Activated CD4-positive, alpha-beta T cell treated with anti-CD3 and anti-CD28 coated beads, Interleukin-2, Interleukin-4, amounts not matched to agents 100 ng/mL and 50 ng/mL, durations not matched to agents 16 hours and 8 hours (primary cell): ENCODE data around the gene KIF20B.
A peak's percentile ranks its signal among the peaks of the same experiment; 100 is the strongest.
"Not testable (repeated sequence)": the region's sequence is repeated elsewhere in the genome, so short reads cannot be mapped to it uniquely, and the experiment has no call there.

Experiments
- DNase-seq: peaks from one replicate; pipeline ENCODE4 v3.0.0-alpha.2; 2020; ENCODE audit warnings: low spot score

Gene KIF20B

DNA sequence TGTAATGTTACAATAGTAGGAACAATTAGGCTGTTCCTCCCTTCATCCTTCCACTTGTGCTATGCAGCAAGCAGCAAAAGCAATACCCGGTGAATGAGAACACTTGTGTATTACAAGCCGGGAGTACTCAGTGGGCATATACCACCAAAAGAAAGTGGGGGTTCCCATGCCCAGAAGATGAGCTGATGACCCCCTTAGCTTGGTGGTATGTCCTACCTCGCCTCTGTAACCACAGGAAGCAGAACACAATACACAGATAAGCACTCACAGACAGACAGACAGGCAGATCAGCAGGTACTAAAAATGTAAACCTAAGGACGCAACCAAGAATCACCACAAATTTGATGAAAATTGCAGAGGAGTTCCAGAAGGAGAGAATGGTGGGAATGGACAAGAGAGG is 15.5 kb upstream of the KIF20B start:
- DNase-seq = no peak

DNA sequence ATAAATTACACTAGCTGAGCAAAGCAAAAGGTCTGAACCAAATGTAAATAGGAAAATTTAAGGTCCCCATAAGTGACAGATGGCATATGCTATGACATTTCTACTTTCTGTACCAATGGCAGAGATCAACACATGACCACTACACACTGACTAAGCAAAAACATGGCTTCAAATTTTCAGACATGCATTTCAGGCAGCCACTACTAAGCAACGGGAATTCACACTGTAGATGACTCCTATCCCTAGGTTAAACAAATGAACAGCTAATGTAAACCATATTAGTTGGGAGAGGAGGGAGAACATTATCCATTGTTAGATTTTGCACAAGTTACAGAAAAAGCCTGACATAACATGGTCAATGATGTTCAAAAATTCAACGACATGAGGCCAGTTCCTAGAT is 11.4 kb upstream of the KIF20B start:
- no peak for DNase-seq

DNA sequence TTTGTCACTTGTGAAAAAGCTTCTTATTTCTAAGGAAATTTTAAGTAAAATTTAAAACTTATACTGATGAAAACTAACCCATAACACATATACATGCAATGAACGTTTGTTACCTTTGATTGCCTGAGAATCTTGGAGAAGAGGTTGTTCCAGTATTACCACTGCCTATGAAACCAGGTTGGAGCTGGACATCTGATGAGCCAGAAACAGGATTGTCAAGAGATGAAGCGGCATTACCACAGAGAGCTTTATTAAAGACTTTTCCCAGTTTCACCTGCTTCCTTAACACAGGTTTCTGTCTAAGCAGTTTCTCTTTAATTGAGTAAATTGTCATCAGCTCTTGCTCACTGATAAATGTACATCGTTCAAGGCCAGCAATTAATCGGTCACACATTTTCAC is 9.0 kb upstream of the KIF20B start:
- DNase-seq = no peak

DNA sequence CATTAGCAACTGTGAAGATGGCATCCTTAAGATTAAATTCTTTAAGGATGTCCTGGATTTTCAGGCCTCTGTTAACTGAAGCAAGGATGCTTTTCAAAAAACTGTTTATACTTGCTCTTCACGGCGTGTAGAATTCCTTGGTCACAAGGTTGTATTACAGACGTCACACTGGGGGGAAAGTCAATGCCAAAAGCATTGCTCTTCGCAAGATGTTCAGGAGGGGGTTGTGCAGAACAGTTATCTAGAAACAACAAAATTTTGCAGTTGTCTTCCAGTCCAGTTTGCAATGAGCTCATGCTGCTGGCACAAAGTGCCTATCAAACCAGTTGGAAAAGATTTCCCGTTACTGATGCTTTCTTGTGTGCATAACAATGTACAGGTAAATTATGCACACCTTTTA is 8.2 kb upstream of the KIF20B start:
- no peak for DNase-seq

DNA sequence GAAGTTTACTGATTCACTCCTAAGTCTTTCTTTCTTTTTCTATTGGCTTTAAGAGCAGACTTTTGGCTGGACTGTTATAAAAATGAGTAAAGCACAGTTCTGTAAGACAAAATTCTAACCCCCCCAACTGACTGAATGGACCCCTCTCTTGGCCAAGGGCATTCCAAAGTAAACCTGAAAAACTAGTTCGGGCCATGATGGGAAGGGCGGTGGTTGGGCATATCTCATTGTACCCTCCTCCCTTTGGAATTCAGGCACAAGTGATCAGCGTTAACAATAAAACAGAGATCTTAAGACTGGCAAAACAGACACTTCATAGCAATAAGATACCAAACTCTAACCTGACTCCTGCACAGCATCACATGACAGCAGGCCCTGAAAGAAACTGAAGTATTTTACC is 6.1 kb upstream of the KIF20B start:
- DNase-seq = no peak

DNA sequence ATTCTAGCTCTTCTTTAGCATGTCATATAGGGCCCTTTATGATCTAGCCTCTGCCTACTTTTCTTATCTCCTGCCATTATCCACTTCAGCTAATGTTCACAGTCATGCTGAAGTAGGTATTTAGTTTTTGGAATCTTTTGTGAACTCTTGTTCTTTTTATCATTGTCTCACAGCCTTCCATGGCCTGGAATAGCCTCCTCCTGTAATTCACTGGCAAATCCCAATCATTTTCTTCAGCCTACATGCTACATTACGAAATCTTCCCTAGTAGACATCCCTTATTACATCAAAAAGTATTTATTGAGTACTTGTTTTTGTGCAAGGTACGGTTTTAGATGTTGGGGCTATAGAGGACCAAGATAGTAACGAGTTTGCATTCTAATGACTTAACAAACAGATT is 3.4 kb upstream of the KIF20B start:
- no peak for DNase-seq

DNA sequence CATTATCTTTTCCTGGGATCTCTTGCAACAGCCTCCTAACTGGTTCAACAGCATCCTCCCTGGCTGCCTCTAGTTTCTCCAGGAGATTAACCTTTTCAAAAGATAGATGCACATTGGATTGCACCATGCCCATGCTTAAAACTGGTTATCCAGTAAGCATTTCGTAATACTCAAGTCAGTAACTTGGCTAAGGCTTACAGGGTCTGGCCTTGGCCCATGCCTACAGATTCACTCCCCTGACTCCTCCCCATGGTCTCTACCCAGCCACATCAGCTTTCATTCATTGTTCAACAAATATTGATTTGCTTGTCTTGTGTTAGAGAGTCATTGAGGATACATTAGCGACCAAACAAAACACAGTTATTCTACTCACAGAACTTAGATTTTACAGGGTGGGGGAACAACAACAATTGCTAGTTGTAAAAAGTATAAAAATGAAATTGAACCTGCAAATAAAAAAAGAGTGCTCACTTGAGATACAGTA is 1.8 kb upstream of the KIF20B start:
- DNase-seq = no peak

DNA sequence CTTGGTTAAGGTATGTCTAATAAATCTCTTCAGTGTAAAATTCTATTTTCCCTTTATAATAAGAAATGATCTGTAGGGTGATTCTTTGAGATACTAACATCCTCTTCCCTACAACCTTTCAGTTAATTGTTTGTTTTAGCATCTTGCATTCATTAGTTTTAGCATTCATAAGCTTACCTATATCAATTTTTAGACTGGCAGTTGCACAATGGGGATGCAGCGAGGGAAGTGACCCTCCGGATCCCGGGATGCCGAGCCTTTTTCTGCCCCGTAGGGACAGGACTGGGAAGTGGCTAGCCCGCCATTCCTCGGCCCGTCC is 508 bp upstream of the KIF20B start:
- DNase-seq = no peak

DNA sequence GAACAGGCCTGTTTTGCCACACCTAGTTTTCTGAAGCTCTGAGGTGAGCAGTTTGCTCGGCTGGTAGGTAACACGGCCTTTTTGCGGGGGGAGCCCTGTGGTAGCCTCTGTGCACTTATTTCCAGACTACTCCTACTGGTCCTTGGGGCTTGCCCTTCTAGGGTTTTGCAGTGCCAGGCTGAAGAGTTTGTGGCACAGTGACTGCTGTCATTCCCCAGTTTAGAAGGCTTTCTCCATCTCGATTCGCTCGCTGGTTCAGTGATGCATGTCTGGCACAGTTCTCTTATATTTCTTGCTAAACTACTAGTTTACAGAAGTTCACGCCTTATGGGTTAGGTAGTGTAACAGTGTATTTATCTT is 711 bp downstream of the KIF20B start:
- peak; percentile 24 for DNase-seq

DNA sequence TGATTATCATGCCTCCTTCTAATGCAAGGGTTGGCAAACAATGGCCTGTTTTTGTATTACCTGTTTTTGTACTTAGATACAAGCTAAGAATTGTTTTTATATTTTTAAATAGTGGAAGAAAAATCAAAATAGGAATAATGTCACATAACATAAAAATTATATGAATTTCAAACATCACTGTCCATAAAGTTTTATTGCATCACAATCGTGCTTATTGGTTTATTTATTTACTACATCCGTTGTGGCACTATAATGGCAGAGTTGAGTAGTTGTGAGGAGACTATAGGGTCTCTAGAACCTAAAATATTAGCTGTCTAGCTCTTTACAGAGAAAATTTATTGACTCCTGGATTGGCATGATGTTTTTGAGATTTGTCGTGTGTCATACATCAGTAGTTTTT is 4.1 kb downstream of the KIF20B start:
- no peak for DNase-seq

DNA sequence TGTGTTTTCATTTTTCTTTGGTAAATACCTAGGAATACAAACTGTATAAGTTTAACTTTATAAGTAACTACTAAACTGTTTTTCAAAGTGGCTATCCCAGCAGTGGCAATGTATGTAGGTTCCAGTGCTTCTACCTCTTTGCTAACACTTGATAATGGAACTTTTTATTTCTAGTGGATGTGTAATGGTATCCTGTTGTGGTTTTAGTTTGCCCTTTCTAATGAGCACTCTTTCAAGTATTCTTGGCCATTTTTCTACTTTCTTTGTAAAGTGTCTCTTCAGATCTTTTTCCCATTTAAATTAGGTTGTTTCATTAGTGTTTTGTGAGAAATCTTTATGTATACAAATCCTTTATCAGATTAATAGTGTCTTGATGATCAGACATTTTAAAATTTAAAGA is 4.6 kb downstream of the KIF20B start:
- no peak for DNase-seq

DNA sequence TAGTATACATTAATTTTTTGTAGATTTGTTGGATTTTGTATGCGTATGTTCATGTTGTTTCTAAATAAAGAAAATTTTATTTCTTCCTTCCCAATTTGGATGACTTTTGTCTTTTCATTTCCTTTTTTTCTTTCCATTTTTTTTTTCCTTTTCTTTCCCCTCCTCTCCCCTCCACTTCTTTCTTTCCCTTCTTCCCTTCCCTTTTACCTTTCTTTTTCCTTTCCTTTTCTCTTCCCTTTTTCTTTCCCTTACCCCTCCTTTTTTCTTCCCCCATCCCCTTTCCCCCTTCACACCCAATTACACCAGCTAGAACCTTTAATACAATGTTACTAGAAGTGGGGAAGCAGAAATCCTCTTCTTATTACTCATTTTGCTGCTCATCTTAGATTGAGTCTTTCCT is 6.0 kb downstream of the KIF20B start:
- no peak for DNase-seq

DNA sequence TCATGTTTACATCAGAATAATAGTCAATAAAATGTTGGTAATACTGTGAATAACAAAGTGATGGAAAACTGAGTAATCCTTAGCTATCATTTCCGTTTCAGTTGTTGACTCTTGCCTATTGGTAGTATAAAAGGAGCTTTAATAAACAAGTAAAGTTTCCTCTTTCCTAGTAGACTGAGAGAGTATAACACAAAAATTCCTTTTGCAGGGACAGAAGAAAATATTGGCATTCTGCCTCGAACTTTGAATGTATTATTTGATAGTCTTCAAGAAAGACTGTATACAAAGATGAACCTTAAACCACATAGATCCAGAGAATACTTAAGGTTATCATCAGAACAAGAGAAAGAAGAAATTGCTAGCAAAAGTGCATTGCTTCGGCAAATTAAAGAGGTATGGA is 9.4 kb downstream of the KIF20B start:
- no peak for DNase-seq

DNA sequence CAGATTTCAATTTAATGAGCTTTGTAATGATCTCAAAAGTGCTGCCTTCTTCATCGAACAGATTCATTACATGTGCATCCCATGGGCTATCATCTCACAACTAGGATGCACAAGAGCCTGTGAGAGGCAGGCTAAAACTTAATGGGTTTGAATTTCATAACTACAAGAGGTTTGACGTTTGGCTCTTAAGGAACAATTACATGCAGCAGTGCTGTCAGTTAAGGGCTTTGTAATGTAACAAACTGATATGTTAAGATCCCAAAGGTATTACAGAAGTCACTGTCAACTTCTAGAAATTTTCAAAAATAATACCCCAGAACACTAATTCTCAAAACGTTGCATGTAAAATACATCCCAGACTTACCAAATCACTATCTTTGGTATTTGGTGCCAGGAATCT is 33.2 kb downstream of the KIF20B start:
- DNase-seq = no peak

DNA sequence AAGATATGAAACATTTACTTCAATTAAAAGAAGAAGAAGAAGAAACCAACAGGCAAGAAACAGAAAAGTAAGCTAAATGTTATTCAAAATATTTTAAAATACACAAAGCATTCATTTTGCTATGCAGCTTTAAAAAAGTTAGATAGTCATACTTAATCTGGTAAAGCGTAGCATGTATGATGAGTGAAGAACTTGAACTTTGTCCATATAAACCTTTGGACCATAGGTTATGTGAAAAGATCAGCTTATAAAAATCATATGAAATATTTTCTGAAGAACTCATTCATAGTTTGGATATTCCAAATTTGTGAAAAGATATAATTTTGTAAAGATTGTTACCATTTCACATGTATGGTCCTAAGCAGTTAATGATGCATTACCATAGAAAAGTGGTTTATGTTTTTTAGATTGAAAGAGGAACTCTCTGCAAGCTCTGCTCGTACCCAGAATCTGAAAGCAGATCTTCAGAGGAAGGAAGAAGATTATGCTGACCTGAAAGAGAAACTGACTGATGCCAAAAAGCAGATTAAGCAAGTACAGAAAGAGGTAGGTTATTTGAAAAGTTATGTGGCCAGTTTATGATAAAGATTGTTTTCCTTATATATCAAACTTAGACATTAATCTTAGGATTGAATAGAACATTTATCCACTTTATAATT is 37.3 kb downstream of the KIF20B start:
- peak; percentile 11 for DNase-seq

DNA sequence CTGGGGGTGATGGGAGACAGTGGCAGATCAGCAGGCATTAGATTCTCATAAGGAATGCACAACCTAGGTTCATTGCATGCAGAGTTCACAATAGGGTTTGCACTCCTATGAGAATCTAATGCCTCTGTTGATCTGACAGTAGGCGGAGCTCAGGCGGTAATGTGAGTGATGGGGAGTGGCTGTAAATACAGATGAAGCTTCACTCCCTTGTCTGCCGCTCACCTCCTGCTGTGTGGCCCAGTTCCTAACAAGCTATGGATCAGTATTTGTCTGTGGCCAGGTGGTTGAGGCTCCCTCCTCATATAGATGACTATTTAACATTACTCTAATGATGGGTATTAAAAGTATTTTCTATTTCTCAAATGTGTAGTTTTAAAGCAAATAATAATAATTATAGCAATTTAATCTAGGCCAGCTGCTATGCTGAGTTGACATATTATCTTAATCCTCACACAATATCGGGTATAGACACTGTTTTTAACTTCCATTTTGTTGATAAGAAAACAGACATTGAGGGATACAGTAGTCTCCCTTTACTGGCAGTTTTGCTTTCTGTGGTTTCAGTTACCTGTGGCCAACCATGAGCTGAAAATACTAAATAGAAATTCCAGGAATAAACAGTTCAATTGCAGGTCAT is 39.9 kb downstream of the KIF20B start:
- no peak for DNase-seq

DNA sequence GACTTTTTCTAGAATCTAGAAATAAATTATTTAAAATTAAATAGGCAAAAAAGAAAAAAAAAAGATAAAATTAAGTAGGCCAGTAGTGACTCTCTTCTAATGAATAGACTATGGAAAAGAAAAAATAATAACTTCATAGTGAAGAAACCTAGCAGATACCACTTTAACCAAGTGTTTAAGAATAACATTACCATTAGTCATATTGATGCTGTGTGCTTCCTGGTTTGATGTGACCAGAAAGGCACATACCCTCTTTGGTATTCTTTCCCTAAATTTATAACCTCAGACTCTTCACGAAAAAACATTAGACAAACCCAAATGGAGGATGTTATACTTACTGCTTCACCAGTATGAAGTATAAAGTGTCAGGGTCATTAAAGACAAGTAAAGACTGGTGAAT is 42.6 kb downstream of the KIF20B start:
- no peak for DNase-seq

DNA sequence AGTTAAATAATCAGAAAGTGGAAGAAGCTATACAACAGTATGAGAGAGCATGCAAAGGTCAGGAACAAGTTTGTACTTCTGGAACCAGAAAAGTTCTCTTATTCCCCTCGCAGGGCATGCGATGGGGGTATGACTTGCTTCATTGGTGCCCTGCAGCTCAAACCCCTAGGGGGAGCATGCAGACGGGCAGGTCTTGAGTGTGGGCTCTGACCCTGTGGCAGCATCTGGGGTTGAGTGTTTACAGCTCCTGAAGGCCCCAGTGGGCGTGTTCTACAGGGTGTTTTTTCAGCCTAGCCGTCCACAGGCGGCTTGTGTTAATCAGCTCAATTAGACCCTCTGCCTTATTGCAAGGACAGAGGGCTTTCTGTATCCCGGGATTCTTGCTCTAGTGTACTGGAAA is 44.5 kb downstream of the KIF20B start:
- DNase-seq = no peak

DNA sequence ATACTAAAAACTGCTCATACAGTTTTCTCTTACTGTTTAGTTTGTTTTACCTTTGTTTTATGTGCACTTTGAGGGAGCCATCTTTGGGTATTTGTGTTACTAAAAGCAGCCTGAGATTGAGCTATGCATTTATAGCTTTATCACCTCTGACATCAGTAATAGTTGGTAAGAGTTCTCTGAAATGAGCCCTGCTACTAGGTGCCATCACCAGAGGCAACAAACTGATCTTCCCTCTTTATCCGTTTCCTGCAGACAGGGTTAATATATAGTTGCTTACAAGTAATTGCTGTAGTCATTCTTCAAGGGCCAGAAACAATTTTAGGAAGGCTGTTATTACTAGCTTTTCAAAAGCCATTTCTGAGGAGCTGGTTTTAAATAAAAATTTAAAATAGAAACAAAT is 49.1 kb downstream of the KIF20B start:
- no peak for DNase-seq

DNA sequence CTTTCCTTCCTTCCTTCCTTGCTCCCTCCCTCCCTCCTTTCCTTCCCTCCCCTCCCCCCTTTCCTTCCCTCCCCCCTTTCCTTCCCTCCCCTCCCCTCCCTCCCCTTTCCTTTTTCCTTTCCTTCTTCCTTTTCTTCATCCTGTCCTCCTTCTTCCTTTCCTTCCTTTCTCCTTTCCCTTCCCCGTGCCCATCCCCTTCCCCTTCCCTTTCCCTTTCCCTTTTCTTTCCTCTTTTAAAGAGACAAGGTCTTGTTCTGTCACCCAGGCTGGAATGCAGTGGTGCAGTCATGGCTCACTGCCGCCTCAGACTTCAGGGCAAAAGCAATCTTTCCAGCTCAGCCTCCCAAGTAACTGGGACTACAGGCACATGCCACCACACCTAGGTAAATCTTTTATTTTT is 54.0 kb downstream of the KIF20B start:
- no peak for DNase-seq

DNA sequence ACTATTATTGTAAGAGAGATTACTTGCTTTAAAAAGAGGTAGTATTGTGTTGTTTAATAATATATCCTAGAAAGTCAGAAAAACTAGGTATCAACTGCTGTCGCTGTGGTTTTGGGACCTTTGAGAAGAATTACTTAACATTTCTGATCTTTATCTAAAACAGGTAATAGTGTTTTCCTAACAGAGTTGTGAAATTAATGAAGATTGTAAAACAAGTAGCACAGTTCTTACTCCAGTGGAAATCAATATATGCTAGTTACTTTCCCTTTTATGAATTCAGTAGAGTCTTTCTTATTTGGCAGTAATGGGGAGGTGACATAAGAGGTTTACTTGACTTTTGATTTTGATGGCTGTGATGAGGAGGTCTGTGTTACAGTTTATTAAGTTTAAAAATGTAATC is 58.1 kb downstream of the KIF20B start:
- no peak for DNase-seq

DNA sequence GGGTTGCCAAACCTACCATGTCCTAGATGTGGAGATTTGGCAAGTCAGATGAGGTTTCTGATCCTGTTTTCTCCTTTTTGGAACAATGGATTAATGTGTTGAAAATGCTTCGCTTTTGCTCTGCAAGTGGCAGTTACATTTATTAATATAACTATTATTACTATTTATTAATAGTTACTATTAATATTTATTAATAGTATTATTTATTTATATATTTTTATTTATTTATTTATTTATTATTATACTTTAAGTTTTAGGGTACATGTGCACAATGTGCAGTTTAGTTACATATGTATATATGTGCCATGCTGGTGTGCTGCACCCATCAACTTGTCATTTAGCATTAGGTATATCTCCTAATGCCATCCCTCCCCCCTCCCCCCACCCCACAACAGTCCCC is 62.3 kb downstream of the KIF20B start:
- DNase-seq = not testable (repeated sequence)

DNA sequence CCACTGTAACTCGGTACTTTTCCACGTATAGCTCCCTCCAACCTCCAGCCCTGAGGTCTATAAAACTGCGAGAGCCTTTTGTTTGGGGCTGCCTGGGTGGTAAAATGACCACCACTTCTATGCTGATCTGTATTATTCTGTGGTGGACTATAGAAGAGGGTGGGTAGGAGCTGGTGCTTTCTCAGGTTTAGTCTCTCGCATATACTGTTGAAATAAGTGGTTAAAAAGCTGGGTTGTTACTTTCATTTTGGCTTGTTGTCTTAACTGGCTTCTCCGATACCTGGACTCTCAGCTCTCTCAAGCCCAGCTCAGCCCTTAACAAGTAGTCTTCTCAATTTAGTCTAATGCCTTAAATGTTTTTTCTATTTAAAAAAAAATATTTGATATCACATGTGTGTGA is 70.3 kb downstream of the KIF20B start:
- no peak for DNase-seq

DNA sequence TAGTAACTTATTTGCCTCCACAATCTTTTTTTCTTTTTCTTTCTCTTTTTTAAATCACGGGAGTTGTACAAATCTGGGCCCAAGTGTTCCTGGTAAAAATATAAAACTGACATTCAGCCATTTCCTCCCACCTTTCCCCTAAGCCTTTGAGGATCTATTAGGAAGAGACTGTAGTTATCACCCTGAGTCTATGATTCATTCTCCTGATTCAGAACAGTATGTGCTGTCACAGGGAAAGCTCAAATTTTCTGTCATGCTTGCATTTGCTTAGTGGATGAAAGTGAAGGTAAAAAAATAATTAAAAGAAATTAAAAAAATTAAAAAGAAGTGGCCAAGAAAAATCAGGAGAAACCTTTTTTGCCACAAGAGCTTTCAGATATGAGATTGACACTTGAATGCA is 71.7 kb downstream of the KIF20B start:
- no peak for DNase-seq

DNA sequence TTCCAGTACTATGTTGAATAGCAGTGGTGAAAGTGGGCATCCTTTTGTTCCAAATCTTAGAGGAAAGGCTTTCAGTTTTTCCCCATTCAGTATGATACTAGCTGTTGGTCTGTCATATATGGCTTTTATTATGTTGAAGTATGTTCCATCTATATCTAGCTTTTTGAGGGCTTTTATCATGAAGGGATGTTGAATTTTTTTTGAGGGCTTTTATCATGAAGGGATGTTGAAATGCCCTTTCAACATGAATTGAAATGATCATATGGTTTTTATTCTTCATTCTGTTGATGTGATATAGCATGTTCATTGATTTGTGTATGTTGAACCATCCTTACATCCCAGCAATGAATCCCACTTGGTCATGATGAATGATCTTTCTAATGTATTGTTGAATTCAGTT is 75.3 kb downstream of the KIF20B start:
- DNase-seq = no peak
